IMR-90 (cell line): ENCODE results near the gene KRTAP10-1.

ENCODE experiments used
- CEBPB ChIP-seq: IDR thresholded peaks from 2 replicates; pipeline ENCODE4 v1.6.1; 2012; ENCODE audit warnings: low read depth, low read length, improper control_type of control experiment
- FOS ChIP-seq: fragments of 150-350 bp; IDR thresholded peaks from 2 replicates; pipeline ENCODE4 v1.6.1; 2016; ENCODE audit warnings: low read depth, low read length
- MAZ ChIP-seq: IDR thresholded peaks from 2 replicates; pipeline ENCODE4 v1.6.1; 2012; ENCODE audit warnings: low read depth, mild to moderate bottlenecking, low read length, improper control_type of control experiment, moderate library complexity, borderline replicate concordance
- MXI1 ChIP-seq: IDR thresholded peaks from 2 replicates; pipeline ENCODE4 v1.6.1; 2012; ENCODE audit warnings: low read depth, mild to moderate bottlenecking, low read length, moderate library complexity, borderline replicate concordance
- POLR2A ChIP-seq: IDR thresholded peaks from 2 replicates; pipeline ENCODE4 v1.6.1; 2012; ENCODE audit warnings: mild to moderate bottlenecking, low read depth, low read length
- RCOR1 ChIP-seq: IDR thresholded peaks from 2 replicates; pipeline ENCODE4 v1.6.1; 2012; ENCODE audit warnings: mild to moderate bottlenecking, low read length, improper control_type of control experiment; ENCODE audit not compliant: insufficient replicate concordance
- RFX5 ChIP-seq: IDR thresholded peaks from 2 replicates; pipeline ENCODE4 v1.8.0; 2012; ENCODE audit warnings: low read depth, mild to moderate bottlenecking, low read length, moderate library complexity
- SMC3 ChIP-seq: fragments of 150-350 bp; IDR thresholded peaks from 2 replicates; pipeline ENCODE4 v1.6.1; 2016; ENCODE audit warnings: low read depth, mild to moderate bottlenecking, antibody characterized with exemption, low read length, moderate library complexity
- TF ChIP-seq, protein P1 (sequence below): conservative IDR thresholded peaks from 2 replicates; pipeline ENCODE4 v1.5.1; 2012; ENCODE audit warnings: mild to moderate bottlenecking, low read depth, low read length, improper control_type of control experiment
- TF ChIP-seq, protein P2 (sequence below): fragments of 150-350 bp; IDR thresholded peaks from 2 replicates; pipeline ENCODE4 v1.6.1; 2016; ENCODE audit warnings: low read depth, mild to moderate bottlenecking, low read length, moderate library complexity, borderline replicate concordance
- TF ChIP-seq, protein P3 (sequence below): fragments of 150-350 bp; IDR thresholded peaks from 2 replicates; pipeline ENCODE4 v1.6.1; 2017; ENCODE audit warnings: mild to moderate bottlenecking, antibody characterized with exemption, low read length, low read depth

DNA sequence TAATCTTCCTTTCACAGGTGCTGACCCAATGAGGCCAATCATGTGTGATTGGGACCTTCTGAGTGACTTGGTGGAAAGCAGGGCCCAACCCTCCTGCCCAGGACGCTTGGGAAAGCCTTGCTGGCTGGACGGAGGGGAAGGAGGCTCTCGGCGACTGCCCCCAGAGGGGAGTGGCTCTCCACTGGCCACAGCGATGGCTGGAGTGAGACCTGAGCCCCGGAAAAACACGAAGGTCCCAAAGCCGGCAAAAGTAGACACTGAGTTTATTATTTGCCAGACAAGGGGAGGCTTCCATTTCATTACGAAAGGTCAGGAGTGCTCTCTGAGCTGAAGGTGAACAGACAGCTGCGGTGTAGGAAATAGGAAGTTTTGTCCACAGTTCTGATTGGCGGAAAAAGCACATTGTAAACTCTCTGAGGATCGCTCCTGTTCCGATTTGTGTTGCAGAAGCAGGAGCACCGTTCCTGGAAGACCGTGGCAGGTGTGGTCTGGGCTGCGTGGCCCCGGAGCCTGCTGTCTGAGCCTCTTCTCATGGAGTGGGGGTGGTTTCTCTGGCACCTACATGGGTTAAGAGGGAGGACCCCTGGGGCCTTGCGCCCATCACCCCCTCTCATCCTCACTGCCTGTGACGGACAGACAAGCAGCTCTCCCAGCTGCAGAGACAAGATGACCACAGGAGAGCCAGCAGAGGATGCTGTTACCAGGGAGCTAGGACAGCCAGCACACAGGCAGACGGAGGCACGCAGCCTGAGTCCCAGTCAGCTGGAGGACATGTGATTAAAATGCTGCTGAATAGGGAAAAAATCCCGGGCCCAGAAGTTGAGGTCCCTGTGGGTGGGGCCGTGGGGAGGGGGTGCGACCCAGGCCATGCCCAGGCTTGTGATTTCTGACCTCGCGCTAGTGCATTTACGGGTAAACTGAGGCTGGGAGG lies 41.5 kb downstream of the KRTAP10-1 start:
- TF ChIP-seq, protein P1, sequence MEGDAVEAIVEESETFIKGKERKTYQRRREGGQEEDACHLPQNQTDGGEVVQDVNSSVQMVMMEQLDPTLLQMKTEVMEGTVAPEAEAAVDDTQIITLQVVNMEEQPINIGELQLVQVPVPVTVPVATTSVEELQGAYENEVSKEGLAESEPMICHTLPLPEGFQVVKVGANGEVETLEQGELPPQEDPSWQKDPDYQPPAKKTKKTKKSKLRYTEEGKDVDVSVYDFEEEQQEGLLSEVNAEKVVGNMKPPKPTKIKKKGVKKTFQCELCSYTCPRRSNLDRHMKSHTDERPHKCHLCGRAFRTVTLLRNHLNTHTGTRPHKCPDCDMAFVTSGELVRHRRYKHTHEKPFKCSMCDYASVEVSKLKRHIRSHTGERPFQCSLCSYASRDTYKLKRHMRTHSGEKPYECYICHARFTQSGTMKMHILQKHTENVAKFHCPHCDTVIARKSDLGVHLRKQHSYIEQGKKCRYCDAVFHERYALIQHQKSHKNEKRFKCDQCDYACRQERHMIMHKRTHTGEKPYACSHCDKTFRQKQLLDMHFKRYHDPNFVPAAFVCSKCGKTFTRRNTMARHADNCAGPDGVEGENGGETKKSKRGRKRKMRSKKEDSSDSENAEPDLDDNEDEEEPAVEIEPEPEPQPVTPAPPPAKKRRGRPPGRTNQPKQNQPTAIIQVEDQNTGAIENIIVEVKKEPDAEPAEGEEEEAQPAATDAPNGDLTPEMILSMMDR, result no peak
- no peak for TF ChIP-seq CEBPB
- no peak for TF ChIP-seq SMC3
- TF ChIP-seq RFX5, result no peak
- no peak for TF ChIP-seq RCOR1
- TF ChIP-seq MAZ, result no peak
- TF ChIP-seq, protein P2, sequence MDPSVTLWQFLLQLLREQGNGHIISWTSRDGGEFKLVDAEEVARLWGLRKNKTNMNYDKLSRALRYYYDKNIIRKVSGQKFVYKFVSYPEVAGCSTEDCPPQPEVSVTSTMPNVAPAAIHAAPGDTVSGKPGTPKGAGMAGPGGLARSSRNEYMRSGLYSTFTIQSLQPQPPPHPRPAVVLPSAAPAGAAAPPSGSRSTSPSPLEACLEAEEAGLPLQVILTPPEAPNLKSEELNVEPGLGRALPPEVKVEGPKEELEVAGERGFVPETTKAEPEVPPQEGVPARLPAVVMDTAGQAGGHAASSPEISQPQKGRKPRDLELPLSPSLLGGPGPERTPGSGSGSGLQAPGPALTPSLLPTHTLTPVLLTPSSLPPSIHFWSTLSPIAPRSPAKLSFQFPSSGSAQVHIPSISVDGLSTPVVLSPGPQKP, result no peak
- TF ChIP-seq POLR2A, result no peak
- no peak for TF ChIP-seq MXI1
- no peak for TF ChIP-seq FOS
- TF ChIP-seq, protein P3, sequence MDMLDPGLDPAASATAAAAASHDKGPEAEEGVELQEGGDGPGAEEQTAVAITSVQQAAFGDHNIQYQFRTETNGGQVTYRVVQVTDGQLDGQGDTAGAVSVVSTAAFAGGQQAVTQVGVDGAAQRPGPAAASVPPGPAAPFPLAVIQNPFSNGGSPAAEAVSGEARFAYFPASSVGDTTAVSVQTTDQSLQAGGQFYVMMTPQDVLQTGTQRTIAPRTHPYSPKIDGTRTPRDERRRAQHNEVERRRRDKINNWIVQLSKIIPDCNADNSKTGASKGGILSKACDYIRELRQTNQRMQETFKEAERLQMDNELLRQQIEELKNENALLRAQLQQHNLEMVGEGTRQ, result no peak
